Progenitor cell of endocrine pancreas (in vitro differentiated cells): ENCODE data around the gene SVEP1. TPM values are rescaled to one million over a fixed set of nuclear protein-coding genes. Genes with fewer than 3 reads are reported as not detected.

ENCODE experiments used
- DNase-seq: peaks from one replicate; pipeline ENCODE4 v3.0.0; 2021; ENCODE audit warnings: low spot score; ENCODE audit not compliant: unreplicated experiment
- H3K27ac Mint-ChIP-seq: 2 replicates; pipeline ENCODE4 v1.8.0; 2021; ENCODE audit warnings: mild to moderate bottlenecking, moderate library complexity, mixed read lengths
- H3K27me3 Mint-ChIP-seq: 2 replicates; pipeline ENCODE4 v1.8.0; 2021; ENCODE audit warnings: mixed read lengths
- H3K36me3 Mint-ChIP-seq: 2 replicates; pipeline ENCODE4 v1.8.0; 2022; ENCODE audit warnings: mixed read lengths; ENCODE audit not compliant: insufficient read depth
- H3K4me1 Mint-ChIP-seq: 2 replicates; pipeline ENCODE4 v1.8.0; 2021; ENCODE audit warnings: low read depth, mixed read lengths
- H3K4me3 Mint-ChIP-seq: 2 replicates; pipeline ENCODE4 v1.8.0; 2021; ENCODE audit warnings: low read depth, mild to moderate bottlenecking, moderate library complexity, mixed read lengths
- H3K9me3 Mint-ChIP-seq: 2 replicates; pipeline ENCODE4 v1.8.0; 2021; ENCODE audit warnings: low read depth, mixed read lengths
- total RNA-seq: library from RNA; stranded (reverse); gene quantifications from 2 replicates; pipeline ENCODE4 v1.2.1, GENCODE V29; 2021
- TF ChIP-seq, protein P1 (sequence below): fragments of 200-600 bp; sonication (generic); IDR thresholded peaks from one replicate; pipeline ENCODE4 v1.5.0; 2021; ENCODE audit warnings: antibody characterized with exemption, mild to moderate bottlenecking; ENCODE audit not compliant: unreplicated experiment

SVEP1 gene
- total RNA-seq, 1 donor from 2014 or later, result 0.26 TPM

DNA sequence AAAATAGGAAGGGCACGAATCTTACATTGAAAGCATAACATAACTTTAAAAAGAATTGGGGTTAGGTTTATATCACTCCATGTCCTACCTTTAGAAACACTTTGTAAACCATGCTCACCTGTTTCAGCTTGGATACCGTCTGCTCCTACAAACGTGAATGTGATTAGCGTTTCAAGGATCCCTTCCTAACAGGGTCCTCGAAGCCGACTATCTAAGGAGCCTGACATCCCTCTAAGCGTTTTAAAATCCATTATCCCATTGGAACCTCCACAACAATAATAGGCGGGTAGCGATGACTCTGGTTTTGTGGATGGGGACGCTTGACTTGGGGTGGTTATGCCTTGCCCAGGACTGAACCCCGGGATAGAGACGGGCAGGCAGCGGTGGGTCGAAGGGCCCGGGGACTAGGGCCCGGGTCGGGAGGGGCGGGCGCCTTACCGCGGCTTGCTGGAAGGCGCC is 937 bp downstream of the SVEP1 start:
- TF ChIP-seq, protein P1, sequence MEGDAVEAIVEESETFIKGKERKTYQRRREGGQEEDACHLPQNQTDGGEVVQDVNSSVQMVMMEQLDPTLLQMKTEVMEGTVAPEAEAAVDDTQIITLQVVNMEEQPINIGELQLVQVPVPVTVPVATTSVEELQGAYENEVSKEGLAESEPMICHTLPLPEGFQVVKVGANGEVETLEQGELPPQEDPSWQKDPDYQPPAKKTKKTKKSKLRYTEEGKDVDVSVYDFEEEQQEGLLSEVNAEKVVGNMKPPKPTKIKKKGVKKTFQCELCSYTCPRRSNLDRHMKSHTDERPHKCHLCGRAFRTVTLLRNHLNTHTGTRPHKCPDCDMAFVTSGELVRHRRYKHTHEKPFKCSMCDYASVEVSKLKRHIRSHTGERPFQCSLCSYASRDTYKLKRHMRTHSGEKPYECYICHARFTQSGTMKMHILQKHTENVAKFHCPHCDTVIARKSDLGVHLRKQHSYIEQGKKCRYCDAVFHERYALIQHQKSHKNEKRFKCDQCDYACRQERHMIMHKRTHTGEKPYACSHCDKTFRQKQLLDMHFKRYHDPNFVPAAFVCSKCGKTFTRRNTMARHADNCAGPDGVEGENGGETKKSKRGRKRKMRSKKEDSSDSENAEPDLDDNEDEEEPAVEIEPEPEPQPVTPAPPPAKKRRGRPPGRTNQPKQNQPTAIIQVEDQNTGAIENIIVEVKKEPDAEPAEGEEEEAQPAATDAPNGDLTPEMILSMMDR, result no peak
- no peaks in the 10 kb centered on the region for H3K36me3 Mint-ChIP-seq
- H3K27ac Mint-ChIP-seq, result peak overlapping the region; percentile 74
- DNase-seq, result no peak
- H3K4me3 Mint-ChIP-seq, result peak overlapping the region; percentile 82
- peaks cover 8% of the 10 kb centered on the region for H3K4me1 Mint-ChIP-seq
- peaks cover 76% of the 10 kb centered on the region for H3K27me3 Mint-ChIP-seq
- H3K9me3 Mint-ChIP-seq, result no peaks in the 10 kb centered on the region

DNA sequence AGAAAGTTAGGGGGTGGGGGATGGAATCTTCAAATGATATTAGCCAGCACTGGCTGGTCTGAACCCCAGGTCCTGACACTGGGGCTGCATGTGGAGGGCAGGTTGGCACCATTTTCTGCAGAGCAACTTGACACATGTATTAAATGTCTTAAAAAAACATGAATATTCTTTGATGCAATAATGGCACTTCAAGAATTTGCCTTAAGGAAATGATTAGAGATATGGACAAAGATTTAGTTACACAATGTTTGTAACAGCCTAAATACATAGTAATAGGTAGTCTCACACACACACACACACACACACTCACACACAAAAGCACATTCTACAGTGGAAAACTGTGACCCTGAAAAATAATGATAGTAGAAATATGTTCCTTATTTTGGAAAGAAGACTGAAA is 3.6 kb downstream of the SVEP1 start:
- no peaks in the 10 kb centered on the region for H3K9me3 Mint-ChIP-seq
- no peak overlapping the region for H3K4me3 Mint-ChIP-seq
- peaks cover 54% of the 10 kb centered on the region for H3K27me3 Mint-ChIP-seq
- DNase-seq, result no peak
- H3K4me1 Mint-ChIP-seq, result peaks cover 8% of the 10 kb centered on the region
- H3K36me3 Mint-ChIP-seq, result no peaks in the 10 kb centered on the region
- no peak overlapping the region for H3K27ac Mint-ChIP-seq
- TF ChIP-seq, protein P1, result no peak

DNA sequence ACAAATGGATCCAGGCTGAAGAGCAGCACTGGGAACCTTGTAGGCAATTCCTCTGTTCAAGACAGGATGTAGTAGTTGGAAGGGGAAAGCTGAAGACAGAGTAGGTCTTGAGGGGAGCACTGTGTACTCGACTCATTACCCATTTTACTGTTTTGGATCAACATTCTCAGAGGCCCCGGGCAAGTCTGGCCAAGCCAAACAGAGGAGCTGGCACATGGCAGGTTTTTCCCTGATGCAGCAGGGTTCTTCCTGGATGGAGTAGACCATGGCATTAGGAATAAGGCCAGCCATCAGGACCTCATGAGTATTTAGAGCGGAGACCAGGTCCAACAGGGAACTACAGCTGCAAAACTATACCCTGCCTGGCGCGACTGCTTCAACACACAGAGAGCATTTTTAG is 4.4 kb downstream of the SVEP1 start:
- H3K4me3 Mint-ChIP-seq, result no peak overlapping the region
- TF ChIP-seq, protein P1, result no peak
- no peak overlapping the region for H3K27ac Mint-ChIP-seq
- H3K9me3 Mint-ChIP-seq, result no peaks in the 10 kb centered on the region
- peaks cover 46% of the 10 kb centered on the region for H3K27me3 Mint-ChIP-seq
- no peak for DNase-seq
- no peaks in the 10 kb centered on the region for H3K36me3 Mint-ChIP-seq
- peaks cover 8% of the 10 kb centered on the region for H3K4me1 Mint-ChIP-seq

DNA sequence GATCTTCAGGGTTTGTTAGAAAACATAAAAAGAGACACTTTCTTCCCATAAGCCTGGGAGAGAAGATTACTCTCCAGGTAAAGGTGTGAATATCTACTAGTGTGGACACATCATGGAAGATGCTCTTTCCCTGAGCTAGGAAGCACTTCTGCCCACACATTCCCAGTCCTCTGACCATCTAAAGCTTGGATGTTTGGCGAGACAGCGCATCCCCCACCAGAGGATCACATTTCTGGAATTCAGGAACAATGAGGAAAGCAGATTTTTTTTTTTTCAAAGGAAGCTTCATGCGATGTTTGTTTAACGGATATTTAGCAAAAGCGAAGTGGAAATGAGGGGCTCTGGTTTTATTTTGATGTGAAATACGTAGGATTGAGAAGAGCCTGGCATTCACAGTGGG is 6.2 kb downstream of the SVEP1 start:
- Mint-ChIP-seq H3K9me3 (no peaks in the 10 kb centered on the region), H3K4me3 (no peak overlapping the region)
- TF ChIP-seq, protein P1, result no peak

DNA sequence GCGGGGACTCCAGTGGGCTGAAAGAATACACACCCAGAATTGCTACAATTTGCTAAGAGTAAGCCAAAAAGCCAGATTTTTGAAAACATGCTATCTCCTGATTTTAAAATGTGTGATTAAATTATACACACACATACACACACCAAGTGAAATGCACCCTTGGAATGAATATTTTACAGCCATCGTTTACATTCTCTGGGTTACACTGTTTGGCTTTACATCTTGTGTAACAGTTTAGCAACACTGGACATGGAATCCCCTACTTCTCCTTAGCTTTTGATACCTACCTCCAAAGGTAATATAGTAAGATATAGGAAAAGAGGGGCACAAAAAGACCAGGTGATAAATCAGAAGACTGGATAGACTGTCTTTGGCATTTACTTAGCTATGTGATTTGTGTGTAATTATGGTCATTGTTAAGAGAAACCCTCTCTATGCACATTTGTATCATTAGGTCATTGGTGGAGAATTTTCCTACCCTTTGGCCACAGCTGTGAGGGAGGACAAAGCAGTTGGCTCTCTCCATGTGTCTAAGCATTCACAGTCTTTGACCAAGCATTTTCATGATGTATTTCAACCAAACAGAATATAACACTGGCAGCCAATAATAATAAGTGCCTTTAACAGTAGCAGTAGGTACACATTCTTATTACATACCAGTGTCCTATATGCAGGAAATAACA is 7.6 kb downstream of the SVEP1 start:
- H3K27ac Mint-ChIP-seq, result no peak overlapping the region
- no peak overlapping the region for H3K4me3 Mint-ChIP-seq
- H3K9me3 Mint-ChIP-seq, result no peaks in the 10 kb centered on the region
- peaks cover 23% of the 10 kb centered on the region for H3K27me3 Mint-ChIP-seq
- DNase-seq, result no peak
- TF ChIP-seq, protein P1, result no peak
- no peaks in the 10 kb centered on the region for H3K36me3 Mint-ChIP-seq
- no peaks in the 10 kb centered on the region for H3K4me1 Mint-ChIP-seq

More for the DNA sequence above, 6.2 kb downstream of the SVEP1 start:
- Mint-ChIP-seq H3K4me1 (no peaks in the 10 kb centered on the region), H3K27ac (no peak overlapping the region), H3K27me3 (peaks cover 31% of the 10 kb centered on the region), H3K36me3 (no peaks in the 10 kb centered on the region)
- no peak for DNase-seq
